Stimulated activated CD4-positive, alpha-beta T cell treated with anti-CD3 and anti-CD28 coated beads, Interleukin-2, amount 100 ng/mL, for 48 hours (primary cell): ENCODE data around the gene DGKE.

ENCODE experiments used
- DNase-seq, 2 donors: peaks; one replicate each; pipeline ENCODE4 v3.0.0-alpha.2; 2020

The DGKE gene

GRCh38 chr17:56918916-56919315 is 85.0 kb downstream of the DGKE start:
- no peak for DNase-seq
